Natural killer cell (primary cell): ENCODE measurements around the gene TCERG1L. TPM values are rescaled to one million over a fixed set of nuclear protein-coding genes. Genes with fewer than 3 reads are reported as not detected.

Experiments used
- ATAC-seq, 3 donors: fragments of 150-1000 bp in 2 of 3; fragments of 200-7000 bp in 1 of 3; cut with Tn5 transposase; 1 replicate in 1 of 3; 2 replicates in 2 of 3; pipeline ENCODE4 v1.10.0; 2021; ENCODE audit warnings: mild to moderate bottlenecking in 2 of 3, moderate library complexity in 2 of 3
- DNase-seq, 2 donors: peaks; one replicate each; pipeline versions ENCODE4 v3.0.0 to v3.0.0-alpha.2; 2013 to 2021; ENCODE audit warnings: mixed read lengths in 1 of 2
- H3K27ac ChIP-seq: one replicate; pipeline ENCODE4 v1.5.1; 2013; ENCODE audit warnings: mild to moderate bottlenecking, low read length
- H3K27me3 ChIP-seq: one replicate; pipeline ENCODE4 v1.6.1; 2013; ENCODE audit warnings: low read length; ENCODE audit not compliant: control insufficient read depth, insufficient read depth
- H3K36me3 ChIP-seq: one replicate; pipeline ENCODE4 v1.6.1; 2013; ENCODE audit warnings: low read length; ENCODE audit not compliant: control insufficient read depth, insufficient read depth
- H3K4me1 ChIP-seq: one replicate; pipeline ENCODE4 v1.6.1; 2013; ENCODE audit warnings: low read length; ENCODE audit not compliant: control insufficient read depth, insufficient read depth
- H3K4me3 ChIP-seq: one replicate; pipeline ENCODE4 v1.5.1; 2013; ENCODE audit warnings: low read length
- H3K9me3 ChIP-seq: one replicate; pipeline ENCODE4 v1.6.1; 2013; ENCODE audit warnings: low read length; ENCODE audit not compliant: control insufficient read depth, insufficient read depth
- H3K27ac Mint-ChIP-seq, 2 donors: one replicate each; pipeline ENCODE4 v1.8.0; 2022; ENCODE audit warnings: mild to moderate bottlenecking in 2 of 2, mixed read lengths in 2 of 2, moderate library complexity in 1 of 2
- H3K27me3 Mint-ChIP-seq, 2 donors: one replicate each; pipeline ENCODE4 v1.8.0; 2022; ENCODE audit warnings: low read depth in 2 of 2, mixed read lengths in 2 of 2
- H3K36me3 Mint-ChIP-seq: one replicate; pipeline ENCODE4 v1.8.0; 2022; ENCODE audit warnings: mixed read lengths
- H3K4me1 Mint-ChIP-seq, 2 donors: one replicate each; pipeline ENCODE4 v1.8.0; 2022; ENCODE audit warnings: mixed read lengths in 2 of 2
- H3K4me3 Mint-ChIP-seq: one replicate; pipeline ENCODE4 v1.8.0; 2022; ENCODE audit warnings: mild to moderate bottlenecking, moderate library complexity, mixed read lengths
- H3K9me3 Mint-ChIP-seq, 2 donors: one replicate each; pipeline ENCODE4 v1.8.0; 2022; ENCODE audit warnings: mixed read lengths in 2 of 2
- WGBS: methylation state at CpG from one replicate; pipeline ENCODE4 v1.1.7; 2013; ENCODE audit warnings: missing lambda C conversion rate; ENCODE audit not compliant: insufficient coverage; 5-methylcytosine and 5-hydroxymethylcytosine counted together
- intact Hi-C: fragments of 100-400 bp; cut with micrococcal nuclease; formaldehyde crosslinking; loops from one replicate; pipeline ENCODE4 v1.14.2; 2022
- total RNA-seq, 4 donors: library from RNA; stranded (reverse); fragments of 120-200 nt in 1 of 4; gene quantifications; one replicate each; pipeline versions ENCODE4 v1.2.3 to v1.2.4, GENCODE V29; 2013 to 2022
- TF ChIP-seq, protein P1 (sequence below): fragments of 200-600 bp; IDR thresholded peaks from one replicate; pipeline ENCODE4 v1.8.0; 2022; ENCODE audit warnings: antibody characterized with exemption

The TCERG1L gene
- total RNA-seq, 3 donors from 2014 or later (not counting 1 experiment from before 2014, with no cell fraction given): 0.48 TPM; not detected in 2

DNA sequence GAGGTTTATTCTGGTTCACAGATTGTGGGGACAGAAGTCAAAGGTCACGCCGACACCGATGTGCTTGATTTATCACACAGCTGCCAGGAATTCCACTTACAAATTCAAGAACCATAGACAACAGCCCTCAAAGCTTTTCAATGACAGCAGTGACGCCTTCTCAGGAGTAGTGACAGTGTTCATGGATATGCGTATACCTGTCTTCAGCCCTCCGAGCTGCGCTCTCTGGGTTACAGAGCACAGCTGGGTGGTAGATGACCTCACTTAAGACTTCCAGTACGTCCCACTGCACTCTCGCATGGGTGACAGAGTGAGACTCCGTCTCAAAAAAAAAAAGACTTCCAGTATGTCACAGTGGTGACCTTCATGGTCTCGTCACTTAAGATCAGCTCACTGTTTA is 108.5 kb downstream of the TCERG1L start:
- ATAC-seq (no peak), DNase-seq (no peak)
- H3K27ac Mint-ChIP-seq: no peak overlapping the region
- WGBS: 87% methylated on average over 11 of the region's 11 CpGs
- H3K27me3 Mint-ChIP-seq: peaks cover 5 to 10% of the 10 kb centered on the region in 2 donors
- intact Hi-C loops: no loop called here
- Histone ChIP-seq H3K4me1 (no peaks in the 10 kb centered on the region), H3K9me3 (no peaks in the 10 kb centered on the region), H3K4me3 (no peak overlapping the region), H3K27me3 (no peaks in the 10 kb centered on the region), H3K27ac (no peak overlapping the region), H3K36me3 (no peaks in the 10 kb centered on the region)
- H3K9me3 Mint-ChIP-seq: no peaks in the 10 kb centered on the region
- no peaks in the 10 kb centered on the region for H3K36me3 Mint-ChIP-seq
- H3K4me3 Mint-ChIP-seq: no peak overlapping the region
- TF ChIP-seq, protein P1, sequence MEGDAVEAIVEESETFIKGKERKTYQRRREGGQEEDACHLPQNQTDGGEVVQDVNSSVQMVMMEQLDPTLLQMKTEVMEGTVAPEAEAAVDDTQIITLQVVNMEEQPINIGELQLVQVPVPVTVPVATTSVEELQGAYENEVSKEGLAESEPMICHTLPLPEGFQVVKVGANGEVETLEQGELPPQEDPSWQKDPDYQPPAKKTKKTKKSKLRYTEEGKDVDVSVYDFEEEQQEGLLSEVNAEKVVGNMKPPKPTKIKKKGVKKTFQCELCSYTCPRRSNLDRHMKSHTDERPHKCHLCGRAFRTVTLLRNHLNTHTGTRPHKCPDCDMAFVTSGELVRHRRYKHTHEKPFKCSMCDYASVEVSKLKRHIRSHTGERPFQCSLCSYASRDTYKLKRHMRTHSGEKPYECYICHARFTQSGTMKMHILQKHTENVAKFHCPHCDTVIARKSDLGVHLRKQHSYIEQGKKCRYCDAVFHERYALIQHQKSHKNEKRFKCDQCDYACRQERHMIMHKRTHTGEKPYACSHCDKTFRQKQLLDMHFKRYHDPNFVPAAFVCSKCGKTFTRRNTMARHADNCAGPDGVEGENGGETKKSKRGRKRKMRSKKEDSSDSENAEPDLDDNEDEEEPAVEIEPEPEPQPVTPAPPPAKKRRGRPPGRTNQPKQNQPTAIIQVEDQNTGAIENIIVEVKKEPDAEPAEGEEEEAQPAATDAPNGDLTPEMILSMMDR: no peak
- H3K4me1 Mint-ChIP-seq: no peaks in the 10 kb centered on the region

DNA sequence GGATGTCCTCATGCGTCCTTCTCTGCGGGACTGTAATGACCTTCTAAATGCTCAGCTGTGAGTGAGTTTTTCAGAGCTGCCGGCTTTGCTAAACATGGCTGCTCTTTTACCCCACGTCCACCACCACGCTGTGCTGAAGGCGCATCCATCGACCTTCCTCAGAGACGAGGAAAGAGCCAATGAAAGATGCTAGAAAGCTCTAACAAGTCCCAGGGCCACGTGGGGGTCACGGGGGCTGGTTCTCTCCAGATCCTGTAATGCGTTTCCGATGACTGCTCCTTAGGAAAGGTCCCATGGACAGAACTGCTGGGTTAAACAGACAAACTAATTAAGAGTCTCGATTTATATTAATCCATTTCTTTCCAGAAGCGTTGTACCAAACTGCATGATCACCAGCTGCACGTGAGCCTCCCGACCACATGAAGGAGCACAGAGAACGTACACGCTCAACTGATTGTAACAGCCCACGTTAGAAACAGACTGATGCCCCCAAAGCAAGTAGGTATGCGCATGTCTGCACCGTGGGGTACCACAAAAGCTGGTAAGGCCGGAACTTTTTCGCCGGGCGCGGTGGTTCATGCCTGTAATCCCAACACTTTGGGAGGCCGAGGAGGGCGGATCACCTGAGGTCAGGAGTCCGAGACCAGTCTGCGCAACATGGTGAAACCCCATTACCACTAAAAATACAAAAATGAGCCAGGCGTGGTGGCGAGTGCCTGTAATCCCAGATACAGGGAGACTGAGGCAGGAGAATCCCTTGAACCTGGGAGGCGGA is 109.6 kb downstream of the TCERG1L start:
- ATAC-seq: no peak
- H3K27ac ChIP-seq: no peak overlapping the region
- peaks cover 5 to 10% of the 10 kb centered on the region in 2 donors for H3K27me3 Mint-ChIP-seq
- no peaks in the 10 kb centered on the region for H3K4me1 ChIP-seq
- H3K27ac Mint-ChIP-seq: no peak overlapping the region
- H3K9me3 ChIP-seq: no peaks in the 10 kb centered on the region
- no peaks in the 10 kb centered on the region for H3K36me3 ChIP-seq
- WGBS: 92% methylated on average over 33 of the region's 33 CpGs
- no peak overlapping the region for H3K4me3 ChIP-seq
- H3K36me3 Mint-ChIP-seq: no peaks in the 10 kb centered on the region
- H3K4me1 Mint-ChIP-seq: no peaks in the 10 kb centered on the region
- no peak for DNase-seq
- no peaks in the 10 kb centered on the region for H3K27me3 ChIP-seq
- no peak overlapping the region for H3K4me3 Mint-ChIP-seq
- TF ChIP-seq, protein P1: no peak
- intact Hi-C loops: no loop called here
- H3K9me3 Mint-ChIP-seq: no peaks in the 10 kb centered on the region

DNA sequence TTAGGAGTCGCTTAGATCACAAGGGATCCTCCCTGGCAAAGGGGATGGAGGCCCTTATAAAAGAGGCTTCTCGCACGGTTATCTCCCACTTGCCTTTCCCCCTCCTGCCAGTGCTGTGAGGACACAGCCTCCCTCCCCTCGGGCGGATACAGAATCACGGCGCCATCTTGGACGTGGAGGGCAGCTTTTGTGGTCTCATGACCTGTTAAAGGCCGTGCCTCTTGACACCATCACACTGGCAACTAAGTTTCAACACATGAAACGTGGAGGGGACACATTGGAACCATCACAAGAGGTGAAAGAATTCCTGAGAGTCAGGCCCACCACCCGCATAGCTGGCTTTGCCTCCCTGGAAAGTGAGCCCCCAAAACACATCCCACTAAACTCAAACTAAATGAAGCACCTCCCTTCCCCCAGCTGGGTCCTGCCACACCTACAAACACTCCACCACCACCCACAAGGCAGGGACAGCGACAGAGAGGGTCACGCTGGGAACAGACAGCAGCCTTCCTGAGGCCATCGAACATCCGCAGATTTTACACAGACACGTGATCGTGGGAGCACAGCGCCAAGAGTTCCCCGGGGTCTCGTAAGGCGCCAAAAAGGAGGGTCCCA is 110.6 kb downstream of the TCERG1L start:
- no peak for DNase-seq
- H3K4me1 ChIP-seq: no peaks in the 10 kb centered on the region
- H3K4me1 Mint-ChIP-seq: no peaks in the 10 kb centered on the region
- H3K27ac Mint-ChIP-seq: no peak overlapping the region
- H3K9me3 ChIP-seq: no peaks in the 10 kb centered on the region
- H3K27me3 Mint-ChIP-seq: peaks cover 5 to 10% of the 10 kb centered on the region in 2 donors
- no peak overlapping the region for H3K27ac ChIP-seq
- TF ChIP-seq, protein P1: no peak
- H3K27me3 ChIP-seq: no peaks in the 10 kb centered on the region
- intact Hi-C loops: no loop called here
- H3K36me3 ChIP-seq: no peaks in the 10 kb centered on the region
- no peaks in the 10 kb centered on the region for H3K36me3 Mint-ChIP-seq
- no peak for ATAC-seq
- H3K9me3 Mint-ChIP-seq: no peaks in the 10 kb centered on the region
- H3K4me3 ChIP-seq: no peak overlapping the region
- H3K4me3 Mint-ChIP-seq: no peak overlapping the region
- 85% methylated on average over 21 of the region's 21 CpGs for WGBS
